ENCODE data around the gene ETV6.
"Not testable (repeated sequence)": the region's sequence is repeated elsewhere in the genome, so short reads cannot be mapped to it uniquely, and the experiment has no call there.

The ETV6 gene

DNA sequence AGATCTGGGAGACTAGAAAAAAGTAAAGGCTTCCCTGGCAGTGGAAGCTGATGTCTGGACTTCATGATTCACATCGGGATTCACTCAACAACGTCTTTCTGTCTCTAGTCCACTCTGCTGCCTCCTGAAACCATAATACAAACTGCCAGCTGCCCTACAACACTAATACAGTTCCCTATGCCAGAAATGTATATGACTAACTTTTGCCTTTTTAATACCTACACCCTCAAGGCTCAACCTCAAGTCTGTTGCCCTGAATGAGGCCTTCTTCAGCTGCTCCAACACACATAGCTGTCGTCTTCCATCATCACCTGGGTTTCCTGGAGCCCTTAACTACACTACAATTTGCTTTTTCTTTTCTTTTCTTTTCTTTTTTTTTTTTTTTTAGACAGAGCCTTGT is 238.6 kb downstream of the ETV6 start:
- no peak for DNase-seq (ENCODE audit: low spot score)

DNA sequence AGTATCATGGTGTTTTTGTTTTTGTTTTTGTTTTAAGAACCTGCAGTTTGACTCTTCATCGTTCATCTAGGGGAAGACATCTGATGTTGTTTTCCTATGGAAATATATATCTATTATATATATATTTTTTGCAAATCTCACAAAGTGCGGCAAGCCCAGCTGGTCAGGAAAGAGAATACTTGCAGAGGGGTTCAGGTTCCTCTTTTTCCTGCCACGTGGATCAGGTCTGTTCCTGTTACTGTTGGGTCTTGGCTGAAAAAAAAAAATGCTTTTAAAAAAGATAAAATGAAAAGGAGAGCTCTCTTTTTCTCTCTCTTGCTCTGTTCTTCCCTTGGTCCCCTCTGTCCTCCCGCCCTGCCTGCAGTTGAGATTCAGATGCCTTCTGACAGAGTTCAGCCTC is 241.9 kb downstream of the ETV6 start:
- DNase-seq (ENCODE audit: low spot score), result no peak

DNA sequence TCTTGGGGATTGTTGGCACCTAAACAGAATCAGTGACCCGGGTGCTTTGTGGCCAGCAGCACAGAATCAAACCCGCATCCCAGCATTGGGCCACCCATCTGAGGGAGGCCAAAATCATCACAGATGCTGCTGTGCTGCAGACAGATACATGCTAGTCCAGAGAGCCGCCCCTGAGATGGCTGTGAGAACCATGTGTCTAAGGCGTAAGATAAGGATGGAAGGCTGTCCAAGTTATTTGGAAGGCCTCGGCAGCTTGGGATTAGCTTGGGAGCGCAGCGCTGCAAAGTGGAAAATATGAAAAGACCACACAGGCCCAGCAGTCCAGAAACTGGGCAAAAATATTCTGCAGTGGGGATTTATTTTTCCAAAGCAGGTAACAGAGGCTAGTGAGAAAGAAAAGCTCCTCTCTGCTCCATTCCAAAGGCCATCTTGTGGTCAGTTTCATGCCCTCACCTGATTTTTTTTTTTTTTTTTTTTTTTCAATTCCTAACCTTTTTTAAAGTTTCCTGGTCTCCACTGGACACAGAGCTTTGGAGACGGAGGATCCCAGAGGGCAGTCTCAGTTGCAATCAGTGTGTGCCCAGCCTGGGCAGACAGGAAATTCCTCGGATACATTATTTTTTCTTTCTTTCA is 242.4 kb downstream of the ETV6 start:
- no peak for DNase-seq (ENCODE audit: low spot score)

DNA sequence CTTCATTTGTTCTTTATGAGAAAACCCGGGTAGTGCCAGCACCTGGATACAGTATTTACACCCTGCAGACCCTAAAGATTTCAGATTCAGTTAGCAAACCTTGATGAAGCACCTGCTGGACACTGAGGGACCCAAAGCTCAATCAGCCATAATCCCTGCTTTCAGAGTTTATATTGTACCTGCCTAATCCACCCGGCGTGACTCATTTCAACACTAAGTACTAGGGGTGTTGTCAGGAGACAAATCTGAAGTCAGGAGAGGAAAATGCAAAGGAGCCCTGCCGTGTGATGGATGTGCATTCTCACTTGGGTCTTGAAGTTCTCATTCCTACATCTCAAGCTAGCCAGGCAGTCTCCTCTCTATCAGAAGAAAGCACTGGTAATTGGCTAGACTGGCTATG is 244.5 kb downstream of the ETV6 start:
- no peak for DNase-seq (ENCODE audit: low spot score)

DNA sequence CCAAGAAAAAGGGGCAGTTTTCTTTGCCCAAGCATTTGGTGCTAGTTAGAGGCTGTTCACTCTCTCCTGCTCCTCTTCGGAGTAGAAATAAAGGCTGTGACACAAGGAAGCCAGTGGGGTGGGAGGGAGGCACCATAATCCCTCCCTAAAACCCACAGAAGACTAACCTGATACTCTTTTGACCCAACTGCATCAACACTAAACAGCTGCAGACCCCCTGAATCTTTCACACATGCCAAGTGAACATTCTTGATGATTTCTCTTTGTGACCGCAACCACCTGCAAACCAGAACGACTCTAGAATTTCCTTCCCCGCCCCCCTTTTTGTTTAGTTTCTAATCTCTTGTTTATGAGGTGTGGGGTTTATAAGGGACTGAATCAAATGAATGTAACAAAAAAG is 245.4 kb downstream of the ETV6 start:
- no peak for DNase-seq (ENCODE audit: low spot score)

DNA sequence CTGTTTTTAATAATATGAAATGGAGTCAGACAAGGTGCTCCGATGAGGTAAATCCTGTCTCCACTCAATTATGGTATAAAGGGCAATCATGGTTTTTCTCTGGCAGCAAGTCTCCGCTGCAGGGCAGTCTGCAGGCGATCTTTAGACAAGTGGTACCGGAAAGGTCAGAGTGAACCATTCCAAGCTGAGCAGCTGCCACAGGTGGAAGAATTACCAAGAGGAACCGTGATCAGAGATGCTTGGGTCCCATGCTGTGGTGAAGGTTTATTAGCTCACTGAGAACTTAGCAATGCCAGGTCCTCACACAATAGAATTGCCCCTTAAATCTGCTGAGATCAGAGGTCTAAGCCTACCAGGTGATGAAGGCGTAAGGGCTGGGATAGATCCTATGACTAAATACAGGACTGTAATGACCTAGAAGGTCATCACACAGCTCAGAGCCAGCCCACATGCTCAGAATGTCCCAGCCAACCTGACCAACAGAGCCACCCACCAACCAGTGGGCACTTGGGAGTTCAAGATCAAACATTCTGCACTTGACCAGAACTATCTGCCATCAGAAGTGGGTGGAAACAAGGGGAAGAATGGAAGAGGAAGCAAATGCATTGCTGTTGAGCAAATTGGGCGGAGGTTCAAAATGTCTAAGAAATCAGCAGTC is 246.1 kb downstream of the ETV6 start:
- DNase-seq (ENCODE audit: low spot score), result no peak

DNA sequence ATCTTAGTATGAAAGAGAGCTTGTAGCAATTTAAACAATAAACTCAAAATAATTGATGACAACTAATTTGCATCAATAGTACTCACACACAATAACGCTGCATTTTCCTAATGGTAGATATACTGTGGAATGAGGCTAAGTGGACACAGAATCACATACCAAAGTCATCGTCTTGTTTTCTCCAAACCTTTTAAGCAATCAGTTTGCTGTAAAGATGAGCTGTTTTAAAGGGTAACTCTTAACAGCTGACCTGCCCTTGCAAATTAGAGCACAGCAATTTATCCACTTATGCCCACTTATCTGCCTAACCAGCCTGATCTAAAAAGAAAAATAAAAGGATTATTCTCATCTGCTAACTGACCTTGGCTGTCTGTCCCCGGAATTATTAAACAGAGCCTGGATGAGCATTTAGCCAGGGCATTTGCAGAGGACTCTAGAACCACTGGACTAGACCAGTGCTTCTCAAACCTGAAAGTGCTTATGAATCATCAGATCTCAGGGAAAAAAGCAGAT is 247.0 kb downstream of the ETV6 start:
- DNase-seq (ENCODE audit: low spot score), result no peak

DNA sequence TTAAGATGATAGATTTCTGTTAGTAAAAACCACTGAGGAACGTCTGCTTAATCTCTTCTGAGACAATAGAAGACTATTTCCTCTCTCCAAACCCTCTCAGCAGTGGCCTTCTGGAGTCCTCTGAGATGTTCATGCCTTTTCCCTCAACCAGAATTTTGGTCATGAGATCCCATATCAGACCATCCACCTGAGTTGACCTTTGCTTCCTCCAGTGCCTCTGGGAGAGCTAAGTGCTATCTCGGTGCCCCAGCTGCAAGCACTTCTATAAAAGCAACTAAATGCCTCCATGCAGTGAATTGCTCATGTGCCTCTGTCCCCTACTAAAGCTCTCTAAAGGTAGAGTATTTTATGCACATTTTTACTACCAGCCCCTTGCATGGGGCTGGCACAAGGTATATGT is 248.4 kb downstream of the ETV6 start:
- no peak for DNase-seq (ENCODE audit: low spot score)

DNA sequence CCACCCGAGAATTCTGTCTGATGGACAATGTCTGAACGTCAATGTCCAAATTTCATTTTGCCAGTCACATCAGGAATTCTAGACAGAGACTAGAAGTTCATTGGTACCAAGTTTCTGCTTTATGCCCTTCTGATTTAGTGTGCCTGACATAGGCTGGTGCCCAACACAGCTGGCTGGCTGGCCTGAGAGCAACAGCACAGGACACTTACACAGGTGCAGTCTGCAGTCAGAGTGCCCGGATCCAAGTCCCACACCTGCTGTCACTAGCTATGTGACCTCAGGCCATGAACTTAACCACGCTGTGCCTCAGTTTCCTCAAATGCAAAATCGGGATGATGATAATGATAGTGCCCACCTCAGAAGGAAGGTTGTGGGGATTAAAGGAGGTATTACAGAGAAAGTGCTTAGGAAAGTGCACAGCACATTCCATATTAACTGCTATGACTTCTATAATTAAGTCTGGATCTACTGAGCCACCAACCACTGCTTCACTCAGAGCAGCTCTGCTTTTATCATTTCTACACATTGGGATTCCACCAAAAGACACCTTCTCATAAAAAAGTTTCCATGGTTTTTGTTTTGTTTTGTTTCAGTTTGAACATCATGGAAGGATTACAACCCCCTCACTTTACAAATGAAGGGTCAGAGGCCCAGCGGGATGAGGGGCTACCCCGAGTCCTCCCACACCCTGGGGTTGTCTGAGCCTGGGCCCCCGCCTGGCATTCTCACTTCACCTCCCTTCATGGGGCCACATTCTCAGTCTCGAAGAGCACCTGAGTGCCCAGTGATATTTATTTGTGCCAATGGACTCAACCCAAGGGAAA is 252.4 kb downstream of the ETV6 start:
- DNase-seq (ENCODE audit: low spot score), result no peak

DNA sequence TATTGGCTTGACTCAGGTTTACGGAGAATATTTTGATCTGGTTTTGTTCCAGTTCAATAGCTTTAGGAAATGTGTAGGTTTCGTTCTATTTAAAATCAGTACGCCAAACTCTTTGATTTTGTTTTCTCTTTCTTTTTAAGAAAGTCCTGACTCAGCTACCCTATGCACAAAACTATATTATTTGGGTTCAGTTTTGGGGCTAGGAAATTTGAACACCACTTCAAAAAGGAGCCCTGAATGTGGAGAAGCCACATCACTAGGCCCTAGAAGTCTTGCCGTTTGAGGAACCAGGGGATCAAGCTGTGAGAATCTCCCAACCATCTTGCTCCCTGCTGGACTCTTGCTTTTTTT is 253.0 kb downstream of the ETV6 start:
- no peak for DNase-seq (ENCODE audit: low spot score)

DNA sequence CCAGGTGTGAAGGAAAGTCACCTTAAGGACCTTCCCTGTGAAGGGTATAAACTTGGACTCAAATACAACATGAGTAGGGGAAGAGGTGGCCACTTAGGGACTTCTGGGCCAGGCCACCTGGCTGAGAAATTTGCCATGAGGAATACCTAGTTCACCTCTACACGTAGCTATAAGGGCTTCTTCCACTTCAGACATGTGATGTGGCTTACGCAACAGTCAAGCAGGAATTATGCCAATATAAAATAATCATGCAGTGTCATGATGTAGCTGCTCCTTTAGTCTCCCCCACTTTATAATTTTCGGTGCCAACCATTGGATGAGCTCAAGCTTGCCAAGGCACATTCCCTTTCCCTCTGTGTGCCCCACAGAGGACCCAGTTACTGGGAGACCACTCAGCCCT is 254.7 kb downstream of the ETV6 start:
- no peak for DNase-seq (ENCODE audit: low spot score)

DNA sequence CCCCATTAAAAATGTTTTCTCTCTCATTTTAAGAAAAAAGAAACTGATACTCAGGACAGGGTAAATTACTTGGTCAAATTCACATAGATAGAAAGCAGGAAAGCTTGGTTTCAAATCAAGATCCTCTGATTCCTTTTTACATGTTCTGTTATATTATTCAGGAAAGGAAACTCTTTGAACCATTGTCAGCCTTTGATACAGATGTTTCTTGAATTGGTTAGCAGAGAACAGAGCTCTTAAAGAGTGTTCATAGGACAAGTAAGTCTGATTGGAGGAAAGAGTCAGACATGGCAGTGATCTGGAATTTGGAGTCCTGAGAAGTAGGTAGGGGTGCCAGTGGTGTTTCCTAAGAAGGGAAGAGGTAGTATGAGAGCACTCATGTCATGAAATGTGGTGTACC is 256.1 kb downstream of the ETV6 start:
- DNase-seq (ENCODE audit: low spot score), result no peak

DNA sequence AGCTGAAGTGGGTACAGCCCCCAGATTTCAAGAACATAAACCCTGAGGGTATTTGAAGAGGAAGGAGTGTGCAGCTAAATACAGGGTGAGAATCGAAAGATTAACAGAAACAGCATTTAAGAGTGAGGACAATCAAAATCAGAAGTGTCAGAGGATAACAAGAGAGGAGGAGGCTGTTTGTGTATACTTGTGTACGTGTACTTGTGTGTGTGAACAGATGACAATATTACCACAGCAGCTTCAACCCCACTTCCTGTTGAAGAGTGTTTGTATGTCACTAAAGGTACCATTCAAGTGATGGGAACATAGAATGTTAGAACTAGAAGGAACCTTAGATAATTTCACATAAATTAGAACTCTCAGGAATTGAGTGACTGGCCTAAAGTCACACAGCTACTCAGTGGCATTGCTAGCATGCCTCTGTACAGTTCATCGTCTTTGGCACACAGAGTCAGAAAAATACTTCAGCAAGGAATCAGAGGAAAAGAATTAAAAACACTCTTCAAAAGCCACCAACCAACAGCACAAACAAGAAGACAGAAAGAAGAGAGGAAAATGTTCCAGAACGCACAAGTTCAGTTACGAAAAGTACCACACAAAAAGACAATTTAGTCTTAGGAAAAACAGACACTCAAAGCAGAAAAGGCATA is 256.9 kb downstream of the ETV6 start:
- DNase-seq (ENCODE audit: low spot score), result no peak

DNA sequence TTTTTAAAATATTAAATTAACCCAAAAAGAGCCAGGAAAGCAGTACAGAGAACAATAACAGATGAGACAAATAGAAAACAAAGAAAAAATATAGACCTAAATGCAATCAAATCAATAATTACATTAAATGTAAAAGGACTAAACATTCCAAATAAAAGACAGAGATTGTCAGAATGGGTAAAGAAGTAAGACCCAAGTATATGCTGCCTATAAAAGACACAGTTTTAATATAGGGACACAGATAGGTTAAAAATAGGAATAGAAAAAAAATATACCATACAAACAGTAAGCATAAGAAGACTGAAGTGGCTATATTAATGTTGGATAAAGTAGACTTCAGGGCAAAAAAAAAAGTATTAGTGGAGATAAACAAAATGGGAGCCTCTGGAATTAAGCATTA is 258.2 kb downstream of the ETV6 start:
- DNase-seq (ENCODE audit: low spot score), result no peak

DNA sequence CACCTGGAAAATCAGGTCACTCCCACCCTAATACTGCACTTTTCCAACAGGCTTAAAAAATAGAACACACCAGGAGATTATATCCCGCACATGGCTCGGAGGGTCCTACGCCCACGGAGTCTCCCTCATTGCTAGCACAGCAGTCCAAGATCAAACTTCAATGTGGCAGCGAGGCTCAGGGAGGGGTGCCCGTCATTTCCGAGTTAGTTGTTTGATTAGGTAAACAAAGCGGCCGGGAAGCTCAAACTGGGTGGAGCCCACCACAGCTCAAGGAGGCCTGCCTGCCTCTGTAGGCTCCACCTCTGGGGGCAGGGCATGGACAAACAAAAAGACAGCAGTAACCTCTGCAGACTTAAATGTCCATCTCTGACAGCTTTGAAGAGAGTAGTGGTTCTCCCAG is 259.9 kb downstream of the ETV6 start:
- not testable (repeated sequence) for DNase-seq (ENCODE audit: low spot score)

DNA sequence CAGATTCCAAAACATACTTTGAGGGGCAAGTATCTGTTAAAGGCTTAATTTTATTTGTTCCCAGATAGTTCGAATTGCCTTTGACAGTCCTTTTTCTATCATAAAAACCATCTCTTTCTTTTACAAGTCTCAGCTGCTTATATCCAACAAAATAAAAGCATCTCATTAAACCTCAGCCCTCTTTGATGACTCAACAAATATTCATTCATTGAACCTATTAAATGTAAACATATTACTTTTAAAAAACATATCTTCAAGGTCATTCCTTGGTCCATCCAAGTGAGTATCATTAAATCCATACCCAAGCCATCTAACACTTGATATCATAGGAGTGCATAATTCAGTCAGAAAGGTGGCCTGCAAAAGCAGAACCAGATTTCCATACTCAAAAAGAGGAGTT is 266.6 kb downstream of the ETV6 start:
- no peak for DNase-seq (ENCODE audit: low spot score)

DNA sequence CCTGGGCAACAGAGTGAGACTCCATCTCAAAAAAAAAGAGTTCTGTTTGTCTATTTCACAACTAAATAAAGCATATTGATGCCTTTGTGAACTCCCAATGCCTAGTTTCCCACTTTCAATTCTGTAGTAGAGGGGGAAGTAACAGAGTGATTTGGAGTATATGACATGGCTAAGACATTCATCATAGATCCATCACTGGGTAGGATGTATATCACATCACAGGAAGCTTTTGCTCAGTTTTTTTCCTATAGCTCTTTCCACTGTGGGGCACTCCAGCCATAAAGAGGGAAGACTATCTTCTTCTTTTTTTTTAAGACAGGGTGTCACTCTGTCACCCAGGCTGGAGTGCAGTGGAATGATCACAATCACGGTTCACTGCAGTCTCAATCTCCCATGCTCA is 267.3 kb downstream of the ETV6 start:
- no peak for DNase-seq (ENCODE audit: low spot score)

DNA sequence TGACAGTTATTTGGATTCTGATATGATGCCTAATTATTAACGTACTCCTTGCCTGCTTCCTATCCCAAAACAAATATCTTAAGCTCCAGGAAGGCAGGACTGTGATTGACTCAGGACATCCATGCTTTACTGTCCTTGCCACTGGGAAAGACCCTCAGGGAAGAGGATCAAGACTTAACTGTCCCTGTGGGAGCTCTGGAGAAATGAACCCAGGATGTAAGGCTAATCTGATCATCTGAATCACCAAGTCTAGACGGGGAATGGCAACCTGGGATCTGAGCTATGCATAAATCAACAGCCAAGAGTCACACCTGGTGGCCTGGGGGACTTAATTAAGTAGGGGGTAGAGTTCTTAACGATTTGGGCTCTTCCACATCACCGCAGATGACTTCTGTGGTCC is 268.0 kb downstream of the ETV6 start:
- no peak for DNase-seq (ENCODE audit: low spot score)

DNA sequence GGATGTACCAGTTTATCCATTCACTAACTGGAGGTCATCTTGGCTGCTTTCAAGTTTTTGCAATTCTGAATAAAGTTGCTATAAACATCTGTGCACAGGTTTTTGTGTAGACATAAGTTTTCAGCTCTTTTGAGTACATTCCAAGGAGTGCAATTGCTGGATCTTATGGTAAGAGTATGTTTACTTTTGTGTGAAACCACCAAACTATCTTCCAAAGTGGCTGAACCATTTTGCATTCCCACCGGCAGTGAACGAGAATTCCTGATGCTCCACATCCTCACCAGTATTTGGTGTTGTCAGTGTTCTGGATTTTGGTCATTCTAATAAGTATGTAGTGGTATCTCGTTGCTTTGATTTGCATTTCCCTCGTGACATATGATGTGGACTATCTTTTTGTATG is 270.8 kb downstream of the ETV6 start:
- DNase-seq (ENCODE audit: low spot score), result no peak

DNA sequence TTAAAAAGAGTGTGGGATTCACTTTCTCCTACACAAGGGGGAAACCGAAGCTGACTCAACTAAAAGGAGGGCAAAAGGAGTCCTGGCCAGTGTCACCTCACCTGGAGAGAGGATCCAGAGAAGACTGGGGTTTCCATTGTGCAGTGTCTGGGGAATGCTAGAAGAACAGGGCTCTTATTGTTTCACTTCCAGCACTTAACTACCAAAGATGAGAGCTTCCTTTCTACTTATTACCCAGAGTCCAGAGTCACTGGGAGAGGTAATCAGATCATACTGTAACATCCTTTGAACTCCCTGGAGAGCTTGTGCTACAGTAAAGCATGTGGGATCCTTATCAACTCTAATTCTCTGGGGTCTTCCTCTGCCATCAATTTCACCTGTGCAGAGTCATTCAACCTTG is 272.9 kb downstream of the ETV6 start:
- no peak for DNase-seq (ENCODE audit: low spot score)

DNA sequence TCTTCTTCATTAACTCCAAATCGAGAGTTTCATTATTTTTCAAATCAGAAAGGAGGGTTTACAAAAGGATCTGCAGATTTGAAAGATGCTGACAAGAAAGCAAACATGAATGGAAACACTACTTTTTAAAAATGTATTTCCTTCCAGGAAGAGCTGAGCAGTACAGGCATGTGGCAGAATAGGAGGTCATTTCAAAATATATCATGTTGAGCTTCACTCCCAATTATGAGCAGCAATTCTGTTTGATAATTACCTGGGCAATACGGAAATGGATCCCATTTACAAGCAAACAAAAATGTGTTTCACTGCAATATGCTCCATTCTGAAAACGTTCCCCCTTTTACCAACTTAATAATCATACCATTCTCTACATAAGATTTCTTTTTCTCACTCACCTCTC is 273.6 kb downstream of the ETV6 start:
- DNase-seq (ENCODE audit: low spot score), result no peak

DNA sequence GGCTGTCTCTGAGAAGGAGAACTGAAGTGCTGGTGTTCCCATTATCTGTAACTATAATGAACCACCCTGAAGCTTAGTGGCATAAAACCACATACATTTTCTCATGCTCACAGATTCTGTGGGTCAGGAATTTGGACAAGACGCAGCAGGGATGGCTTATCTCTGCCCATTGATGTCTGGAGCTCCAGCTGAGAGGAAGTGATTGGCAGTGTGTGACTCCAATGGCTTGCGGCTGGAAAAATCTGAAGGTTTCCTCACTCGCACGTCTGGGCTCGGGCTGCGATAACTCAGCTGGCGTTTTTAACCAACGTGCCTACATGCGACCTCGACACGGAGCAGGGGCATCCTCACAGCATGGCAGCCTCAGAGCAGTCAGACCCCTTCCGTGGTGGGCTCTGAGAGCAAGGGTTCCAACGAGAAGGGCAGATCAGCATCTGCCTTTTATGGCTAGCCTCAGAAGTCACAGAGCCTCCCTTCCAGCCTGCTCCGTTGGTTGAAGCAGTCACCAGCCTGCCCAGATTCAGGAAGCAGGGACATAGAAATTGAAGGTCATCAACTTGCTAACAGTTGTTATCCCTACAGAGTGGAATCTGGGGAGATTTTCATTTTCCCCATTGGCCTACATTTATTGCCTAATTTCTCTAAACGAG is 277.9 kb downstream of the ETV6 start:
- DNase-seq (ENCODE audit: low spot score), result no peak

All from HuH-7 (cell line).